HG02763 (cell line): ENCODE data around the gene TRIM23.

Source experiments
- ATAC-seq: cut with Tn5 transposase; IDR thresholded peaks from one replicate; pipeline ENCODE4 v1.9.1; 2021; ENCODE audit warnings: mild to moderate bottlenecking, moderate library complexity; ENCODE audit not compliant: unreplicated experiment

Gene TRIM23

GRCh38 chr5:65570598-65571226 lies 53.4 kb downstream of the TRIM23 start:
- no peak for ATAC-seq

- no peak for ATAC-seq
Measured at GRCh38 chr5:65566505-65566904, 57.6 kb downstream of the TRIM23 start.

- ATAC-seq, result no peak
Measured at GRCh38 chr5:65563777-65564176, 60.4 kb downstream of the TRIM23 start.

- peak; percentile 100 for ATAC-seq
Measured at GRCh38 chr5:65562731-65563701, 61.1 kb downstream of the TRIM23 start, which contains the start of the genes CENPK and PPWD1. Gene CENPK, minus strand, starts transcription at chr5:65563168. Its CDS starts 8,261 bp downstream, at chr5:65554907. Gene PPWD1, plus strand, starts transcription at chr5:65563296. Its CDS starts 15 bp downstream, at chr5:65563311.

- ATAC-seq, result no peak
Measured at GRCh38 chr5:65556718-65557117, 67.4 kb downstream of the TRIM23 start.

- no peak for ATAC-seq
Measured at GRCh38 chr5:65556181-65556580, 68.0 kb downstream of the TRIM23 start.

- ATAC-seq, result no peak
Measured at GRCh38 chr5:65555287-65555686, 68.8 kb downstream of the TRIM23 start.

- ATAC-seq, result no peak
Measured at GRCh38 chr5:65553941-65554340, 70.2 kb downstream of the TRIM23 start.

- no peak for ATAC-seq
Measured at GRCh38 chr5:65548281-65548680, 75.9 kb downstream of the TRIM23 start.

- no peak for ATAC-seq
Measured at GRCh38 chr5:65546141-65546540, 78.0 kb downstream of the TRIM23 start.

GRCh38 chr5:65544473-65544872 lies 79.7 kb downstream of the TRIM23 start:
- no peak for ATAC-seq

GRCh38 chr5:65539827-65540226 lies 84.3 kb downstream of the TRIM23 start:
- ATAC-seq, result no peak
